AG09319 (cell line): ENCODE results near the gene PIP5K1B.

Experiments used
- DNase-seq: peaks from one replicate; pipeline ENCODE4 v3.0.0-alpha.2; 2010; ENCODE audit warnings: low read depth; ENCODE audit errors: extremely low read depth
- CTCF ChIP-seq: IDR thresholded peaks from 2 replicates; pipeline ENCODE4 v1.5.1; 2011; ENCODE audit warnings: low read depth, mild to moderate bottlenecking, inconsistent platforms, low read length, moderate library complexity

The PIP5K1B gene

DNA sequence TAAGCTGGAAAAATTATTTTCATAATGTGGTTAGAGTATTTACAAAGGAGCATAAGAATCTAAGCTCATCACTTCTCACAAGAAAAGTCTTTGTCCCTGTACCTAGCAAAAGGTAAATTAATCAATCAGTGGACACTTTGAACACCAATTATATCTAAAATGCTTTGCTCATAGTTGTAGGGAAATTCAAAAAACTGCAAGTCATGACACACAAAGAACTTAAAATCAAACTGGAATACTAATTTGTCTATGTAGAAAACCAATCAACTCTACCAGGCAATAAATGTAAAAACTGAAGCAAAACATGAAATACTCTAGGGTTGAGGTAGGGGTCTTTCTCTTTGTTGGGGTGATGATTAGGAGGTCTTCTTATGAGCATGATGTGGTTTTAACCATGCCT, 173.4 kb downstream of the PIP5K1B start:
- no peak for DNase-seq
- no peak for TF ChIP-seq CTCF

DNA sequence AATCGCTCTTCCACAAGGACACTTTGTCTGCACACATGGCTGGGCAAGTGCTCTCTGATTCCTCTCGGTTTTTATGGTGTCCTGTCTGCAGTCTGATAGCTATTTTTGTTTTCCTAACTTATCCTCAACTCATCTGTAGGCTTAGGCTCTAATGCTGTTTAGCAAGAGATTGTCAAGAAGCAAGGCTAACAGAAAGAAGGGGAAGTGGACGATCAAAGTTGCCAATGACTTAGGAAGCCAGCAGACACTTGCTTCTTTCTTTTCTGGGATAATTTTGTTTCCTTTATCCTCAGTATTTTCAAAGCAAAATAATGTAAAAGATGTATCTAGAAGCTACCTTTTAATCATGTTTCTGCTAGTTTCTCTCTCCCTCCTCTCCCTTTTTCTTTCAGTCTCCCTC, 178.2 kb downstream of the PIP5K1B start:
- TF ChIP-seq CTCF: no peak
- no peak for DNase-seq

GRCh38 chr9:68887232-68887631, 182.2 kb downstream of the PIP5K1B start:
- DNase-seq: no peak
- TF ChIP-seq CTCF: no peak

DNA sequence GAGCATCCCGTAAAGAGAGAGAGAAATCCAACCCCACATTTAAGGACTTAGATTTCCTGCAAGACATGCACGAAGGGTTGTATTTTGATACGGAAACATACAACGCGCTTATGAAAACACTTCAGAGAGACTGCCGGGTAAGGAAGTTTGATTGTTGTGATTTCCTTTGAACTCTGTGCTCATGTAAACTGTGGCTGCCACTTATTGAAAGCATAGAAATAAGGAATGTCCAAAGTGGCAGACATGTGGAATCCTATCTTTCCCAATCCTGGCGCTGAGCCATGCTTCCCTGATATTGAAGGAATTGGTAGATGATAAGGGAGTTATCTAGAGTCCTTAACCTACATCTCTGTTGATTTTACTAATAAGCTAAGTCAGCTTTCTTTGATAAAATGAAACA, 189.5 kb downstream of the PIP5K1B start:
- no peak for TF ChIP-seq CTCF
- no peak for DNase-seq

GRCh38 chr9:68895741-68896478, 190.9 kb downstream of the PIP5K1B start:
- TF ChIP-seq CTCF: no peak
- no peak for DNase-seq

DNA sequence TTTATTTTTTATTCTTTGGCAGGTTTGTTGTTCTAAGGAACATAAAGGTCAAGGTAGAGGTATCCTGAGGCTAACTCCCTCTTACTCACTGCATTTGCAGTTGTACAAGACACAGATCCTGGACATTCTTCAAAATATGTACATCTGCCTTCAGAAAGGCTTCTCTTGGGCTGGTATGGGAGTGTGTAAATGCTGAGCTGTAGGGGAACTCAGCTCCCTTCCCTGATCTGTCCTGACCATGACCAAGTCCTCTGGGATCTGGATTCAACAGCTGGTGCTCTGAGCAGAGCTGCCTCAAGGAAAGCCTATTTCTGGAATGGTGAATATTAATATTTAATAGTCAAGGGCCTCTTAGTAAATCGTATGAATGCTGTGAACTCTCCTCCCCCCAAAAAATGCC, 191.4 kb downstream of the PIP5K1B start:
- DNase-seq: no peak
- TF ChIP-seq CTCF: no peak

- TF ChIP-seq CTCF: no peak
- no peak for DNase-seq
These were observed 192.6 kb downstream of the PIP5K1B start for GRCh38 chr9:68897577-68898145.
